NCI-H82 treated with DMSO at 0.1 percent for 48 hours (cell line): ENCODE measurements around the gene PPM1M.
A peak's percentile ranks its signal among the peaks of the same experiment; 100 is the strongest.
"Not testable (repeated sequence)": the region's sequence is repeated elsewhere in the genome, so short reads cannot be mapped to it uniquely, and the experiment has no call there.

Source experiments
- DNase-seq: peaks from one replicate; lab custom pipeline; 2025; ENCODE audit not compliant: unreplicated experiment; lab: John Stamatoyannopoulos, UW

The PPM1M gene

DNA sequence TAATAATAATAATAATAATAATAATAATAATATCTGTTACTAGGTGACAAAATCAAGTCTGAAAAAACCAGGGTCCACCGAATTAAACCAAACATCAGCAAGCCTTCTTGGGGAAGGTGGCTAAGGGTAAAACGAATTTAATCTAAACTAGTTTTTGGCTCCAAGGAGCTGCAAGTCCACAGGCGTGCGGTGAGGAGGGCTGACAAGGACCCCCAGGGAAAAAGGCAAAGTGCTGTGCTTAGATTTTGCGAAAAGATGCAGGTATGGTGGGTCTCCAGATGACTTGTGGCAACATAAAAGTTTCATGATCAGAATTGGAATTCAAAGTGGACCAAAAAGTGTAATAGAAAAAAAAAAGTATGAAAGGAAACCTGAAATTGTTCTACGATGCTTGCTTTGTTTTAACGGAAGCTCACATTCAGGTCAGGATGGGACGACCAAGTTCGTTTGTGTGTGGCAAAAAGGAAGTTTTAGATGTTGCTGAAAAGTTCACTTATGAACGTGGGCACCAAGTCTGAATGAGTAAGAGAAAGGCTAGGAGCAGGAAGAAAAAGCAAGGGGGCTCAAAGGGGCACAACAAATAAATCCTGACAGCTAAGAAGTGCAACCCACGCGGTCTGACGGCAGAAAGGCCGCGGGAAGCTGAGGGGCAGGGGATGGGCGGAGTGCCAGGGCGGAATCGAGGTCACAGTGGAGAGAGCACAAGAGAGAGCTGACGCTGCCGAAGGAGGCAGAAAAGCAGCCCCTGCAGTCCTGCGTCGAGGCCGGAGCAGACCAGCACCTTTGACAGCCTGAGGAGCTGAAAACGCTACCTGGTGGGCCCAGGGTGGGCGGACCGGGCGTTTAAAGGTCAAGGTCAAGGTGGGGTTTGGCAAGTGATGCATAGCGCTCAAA is 31.8 kb downstream of the PPM1M start:
- peak; percentile 9 for DNase-seq

GRCh38 chr3:52277972-52278509 is 32.5 kb downstream of the PPM1M start:
- no peak for DNase-seq

GRCh38 chr3:52278510-52279069 is 33.0 kb downstream of the PPM1M start, which contains the start of gene WDR82:
WDR82 (minus strand) TSS chr3:52278649; CDS start chr3:52278361, 288 bp downstream.
- peak; percentile 58 for DNase-seq

- DNase-seq = no peak
Observed at GRCh38 chr3:52279596-52279995, 34.0 kb downstream of the PPM1M start.

DNA sequence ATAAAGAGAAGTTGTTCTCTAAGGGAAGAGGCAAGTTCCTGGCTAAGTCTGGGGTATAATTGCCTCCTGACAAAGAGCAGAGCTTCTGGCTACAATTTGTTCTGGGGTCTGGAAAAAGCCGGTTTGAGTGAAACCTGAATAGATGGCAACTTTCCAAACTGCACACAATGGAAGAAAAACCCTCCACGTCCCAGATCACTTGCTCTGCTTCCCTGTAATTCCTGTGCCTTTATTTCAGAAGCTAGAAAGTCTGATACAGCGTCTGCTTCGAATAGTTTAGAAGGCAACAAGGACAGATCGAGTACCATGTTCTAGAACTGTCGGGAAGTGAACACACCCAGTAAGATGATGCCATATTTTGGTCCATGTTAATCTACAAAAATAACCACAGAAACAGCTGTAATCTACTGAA is 34.5 kb downstream of the PPM1M start:
- DNase-seq = no peak

DNA sequence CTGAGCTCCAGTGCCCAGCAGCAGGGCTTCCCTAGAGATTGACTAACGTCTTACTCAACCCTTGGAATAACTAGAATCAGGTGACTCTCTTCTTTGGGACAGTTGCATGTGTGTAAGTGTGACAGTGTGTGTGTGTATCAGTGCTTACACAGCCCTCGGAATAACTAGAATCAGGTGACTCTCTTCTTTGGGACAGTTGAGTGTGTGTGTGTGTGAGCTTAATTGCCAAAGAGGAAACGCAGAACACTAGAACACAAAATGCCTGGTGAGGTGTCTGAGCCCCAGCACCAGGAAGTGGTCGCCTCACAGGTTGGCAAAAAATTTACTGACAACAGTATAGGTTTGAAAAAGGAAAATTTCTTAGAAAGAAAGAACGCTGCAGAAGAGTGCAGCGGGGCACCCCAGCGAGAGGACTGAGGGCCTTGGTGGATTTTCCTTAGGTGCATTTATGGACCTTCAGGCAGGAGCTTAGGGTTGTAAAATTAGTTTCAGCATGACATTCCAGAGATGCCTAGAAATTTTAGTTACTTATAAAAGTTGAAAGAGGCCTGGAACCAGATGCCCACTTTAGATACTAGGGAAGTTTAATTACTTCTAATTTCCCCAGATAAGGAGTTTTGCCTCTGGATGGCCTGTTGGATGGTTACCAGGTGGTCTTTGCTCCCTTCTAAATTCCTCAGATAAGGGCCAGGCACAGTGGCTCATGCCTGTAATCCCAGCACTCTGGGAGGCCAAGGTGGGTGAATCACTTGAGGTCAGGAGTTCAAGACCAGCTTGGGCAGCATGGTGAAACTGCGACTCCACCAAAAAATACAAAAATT is 36.6 kb downstream of the PPM1M start:
- DNase-seq = no peak

GRCh38 chr3:52283306-52283705 is 37.7 kb downstream of the PPM1M start:
- no peak for DNase-seq

GRCh38 chr3:52284051-52284450 is 38.5 kb downstream of the PPM1M start:
- not testable (repeated sequence) for DNase-seq

- no peak for DNase-seq
Observed at GRCh38 chr3:52286777-52287110, 41.2 kb downstream of the PPM1M start.

GRCh38 chr3:52288674-52289073 is 43.1 kb downstream of the PPM1M start:
- no peak for DNase-seq

- DNase-seq = no peak
Observed at GRCh38 chr3:52289338-52289746, 43.8 kb downstream of the PPM1M start.

DNA sequence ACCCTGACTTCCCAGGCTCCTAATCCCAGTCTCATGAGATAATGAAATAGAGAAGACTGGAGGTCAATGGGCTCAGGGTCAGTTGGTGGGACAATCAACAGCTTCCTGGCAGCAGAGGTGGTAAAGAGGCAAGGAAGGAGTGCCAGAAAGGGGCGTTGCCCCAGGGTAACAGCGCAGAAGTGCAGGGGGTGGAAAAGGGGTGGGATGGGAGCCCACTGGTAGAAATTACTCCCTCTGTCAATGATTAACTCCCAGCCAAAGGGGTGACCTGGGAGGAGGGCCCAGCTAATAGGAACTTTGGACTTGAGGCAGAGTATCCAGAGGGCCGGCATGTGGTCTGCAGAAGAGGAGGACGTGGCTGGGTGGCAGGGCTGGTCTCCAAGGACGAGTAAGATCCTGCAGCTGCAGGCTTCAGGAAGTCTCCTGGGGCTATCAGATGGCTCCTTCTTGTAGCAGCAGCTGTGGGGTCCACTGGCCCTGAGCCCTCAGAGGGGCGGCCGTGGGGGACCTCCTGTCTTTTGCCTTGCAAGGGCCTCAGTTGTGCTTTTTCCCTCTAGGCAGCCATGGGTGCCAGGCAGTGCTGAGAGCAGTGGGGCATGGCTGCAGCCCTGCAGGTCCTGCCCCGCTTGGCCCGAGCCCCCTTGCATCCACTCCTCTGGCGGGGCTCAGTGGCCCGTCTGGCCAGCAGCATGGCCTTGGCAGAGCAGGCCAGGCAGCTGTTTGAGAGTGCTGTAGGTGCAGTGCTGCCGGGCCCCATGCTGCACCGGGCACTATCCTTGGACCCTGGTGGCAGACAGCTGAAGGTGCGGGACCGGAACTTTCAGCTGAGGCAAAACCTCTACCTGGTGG is 44.4 kb downstream of the PPM1M start:
- DNase-seq = no peak

DNA sequence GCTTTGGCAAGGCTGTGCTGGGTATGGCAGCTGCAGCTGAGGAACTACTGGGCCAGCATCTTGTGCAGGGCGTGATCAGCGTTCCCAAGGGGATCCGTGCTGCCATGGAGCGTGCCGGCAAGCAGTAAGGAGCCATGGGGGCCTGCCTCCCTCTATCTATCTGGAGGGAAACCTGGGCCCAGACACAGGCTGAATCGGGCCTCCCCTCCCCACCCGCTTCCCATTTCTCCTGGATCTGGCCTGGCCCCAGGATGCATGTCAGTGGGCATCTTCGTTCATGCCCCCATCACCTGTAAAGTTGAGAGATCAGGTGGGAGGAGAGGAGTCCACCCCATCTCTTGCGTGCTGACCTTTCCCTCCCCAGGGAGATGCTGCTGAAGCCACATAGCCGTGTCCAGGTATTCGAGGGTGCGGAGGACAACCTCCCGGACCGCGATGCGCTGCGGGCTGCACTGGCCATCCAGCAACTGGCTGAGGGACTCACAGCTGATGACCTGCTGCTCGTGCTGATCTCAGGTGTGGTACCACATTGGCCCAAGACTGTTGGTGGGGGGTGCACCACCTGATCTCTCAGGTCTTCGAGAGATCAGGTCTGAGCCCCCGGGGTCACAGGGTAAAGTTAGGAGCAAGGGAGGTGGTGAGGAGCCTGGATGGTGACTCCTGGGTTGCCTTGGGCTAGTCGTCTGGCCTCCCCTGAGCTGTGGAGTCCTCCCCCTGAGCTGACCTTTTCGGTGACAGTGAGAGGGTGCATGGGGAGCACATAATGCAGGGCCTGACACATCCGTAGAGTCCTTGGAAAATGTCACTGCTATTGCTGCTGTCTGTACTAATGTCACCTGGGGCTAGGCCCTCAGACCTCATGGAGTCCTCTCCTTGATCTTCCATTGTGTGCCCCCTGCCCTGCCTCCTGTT is 45.3 kb downstream of the PPM1M start:
- no peak for DNase-seq

DNA sequence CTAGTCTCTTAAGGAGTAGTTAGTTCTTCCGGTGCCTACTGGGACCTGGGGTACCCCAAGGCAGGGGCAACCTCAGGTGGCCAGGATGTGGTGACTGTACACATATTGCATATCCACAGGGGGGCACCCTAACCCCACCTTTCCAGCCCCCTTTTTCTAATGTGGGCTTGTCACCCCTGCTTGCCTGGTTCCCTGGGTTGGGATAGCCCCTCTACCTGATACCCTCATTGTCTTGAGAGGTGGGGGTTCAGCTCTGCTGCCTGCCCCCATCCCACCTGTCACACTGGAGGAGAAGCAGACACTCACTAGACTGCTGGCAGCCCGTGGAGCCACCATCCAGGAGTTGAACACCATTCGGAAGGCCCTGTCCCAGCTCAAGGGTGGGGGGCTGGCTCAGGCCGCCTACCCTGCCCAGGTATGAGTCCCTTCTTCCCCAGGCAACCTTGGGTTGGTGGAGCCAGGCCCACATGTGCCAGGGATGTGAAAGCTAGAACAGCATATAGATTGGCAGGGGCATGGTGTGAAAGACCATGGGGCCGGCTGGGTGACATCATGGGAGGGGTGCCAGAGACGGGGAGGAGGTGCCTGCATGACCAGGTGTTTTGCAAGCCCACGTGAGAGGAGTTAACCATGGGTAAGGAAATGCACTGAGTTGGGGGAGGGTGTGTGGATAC is 46.1 kb downstream of the PPM1M start:
- DNase-seq = no peak

DNA sequence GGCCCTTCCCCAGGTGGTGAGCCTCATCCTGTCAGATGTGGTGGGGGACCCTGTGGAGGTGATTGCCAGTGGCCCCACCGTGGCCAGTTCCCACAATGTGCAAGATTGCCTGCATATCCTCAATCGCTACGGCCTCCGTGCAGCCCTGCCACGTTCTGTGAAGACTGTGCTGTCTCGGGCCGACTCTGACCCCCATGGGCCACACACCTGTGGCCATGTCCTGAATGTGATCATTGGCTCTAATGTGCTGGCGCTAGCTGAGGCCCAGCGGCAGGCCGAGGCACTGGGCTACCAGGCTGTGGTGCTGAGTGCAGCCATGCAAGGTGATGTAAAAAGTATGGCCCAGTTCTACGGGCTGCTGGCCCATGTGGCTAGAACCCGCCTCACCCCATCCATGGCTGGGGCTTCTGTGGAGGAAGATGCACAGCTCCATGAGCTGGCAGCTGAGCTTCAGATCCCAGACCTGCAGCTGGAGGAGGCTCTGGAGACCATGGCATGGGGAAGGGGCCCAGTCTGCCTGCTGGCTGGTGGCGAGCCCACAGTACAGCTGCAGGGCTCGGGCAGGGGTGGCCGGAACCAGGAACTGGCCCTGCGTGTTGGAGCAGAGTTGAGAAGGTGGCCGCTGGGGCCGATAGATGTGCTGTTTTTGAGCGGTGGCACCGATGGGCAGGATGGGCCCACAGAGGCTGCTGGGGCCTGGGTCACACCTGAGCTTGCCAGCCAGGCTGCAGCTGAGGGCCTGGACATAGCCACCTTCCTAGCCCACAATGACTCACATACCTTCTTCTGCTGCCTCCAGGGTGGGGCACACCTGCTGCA is 46.9 kb downstream of the PPM1M start:
- no peak for DNase-seq

- no peak for DNase-seq
Observed at GRCh38 chr3:52293491-52294319, 48.1 kb downstream of the PPM1M start.
